ENCODE measurements around the gene CLDN18. TPM values are rescaled to one million over a fixed set of nuclear protein-coding genes. Genes with fewer than 3 reads are reported as not detected.

CLDN18 gene
- total and polyA plus RNA-seq, 4 donors, result 0.20 to 0.50 TPM; not detected in 2

DNA sequence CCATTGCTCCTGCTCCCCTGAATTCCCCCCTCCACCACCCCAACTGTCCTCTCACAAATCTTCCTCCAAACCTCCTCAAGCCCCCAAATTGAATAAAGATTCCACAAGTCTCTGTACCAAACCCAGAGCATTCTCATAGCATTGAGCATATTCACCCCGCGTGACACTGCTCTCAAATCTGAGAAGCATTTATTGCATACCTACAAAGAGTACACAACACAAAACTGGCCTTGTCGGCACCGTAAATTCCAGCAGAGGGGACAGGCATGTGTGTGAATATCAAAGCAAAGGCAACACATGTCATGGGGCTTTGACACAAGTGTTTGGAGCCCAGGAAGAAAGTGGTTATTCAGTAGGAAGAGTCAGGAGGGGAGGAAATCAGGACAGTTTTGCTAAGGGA lies 2.6 kb downstream of the CLDN18 start:
- WGBS, 2 donors, result 94% methylated on average over 4 of the region's 4 CpGs
- intact Hi-C loops (cut with DNase I), result no loop called here
- DNase-seq (no peak), ATAC-seq (ENCODE audit: low FRiP score) (no peak)
- Histone ChIP-seq H3K4me1 (ENCODE audit: control insufficient read depth in 1 of 2, insufficient read depth in 2 of 2, low read length in 2 of 2) (no peaks in the 10 kb centered on the region), H3K9me3 (ENCODE audit: control insufficient read depth, low read length) (no peaks in the 10 kb centered on the region), H3K4me3 (ENCODE audit: low read length in 2 of 2) (no peak overlapping the region), H3K27me3 (ENCODE audit: control insufficient read depth in 1 of 2, insufficient read depth in 2 of 2, low read length in 1 of 2) (no peaks in the 10 kb centered on the region), H3K27ac (ENCODE audit: low read depth in 1 of 2, low read length in 2 of 2) (no peak overlapping the region), H3K36me3 (ENCODE audit: control insufficient read depth in 1 of 2, insufficient read depth in 2 of 2, low read length in 1 of 2) (peaks cover 0 to 2% of the 10 kb centered on the region in 2 donors)

- intact Hi-C loops (cut with DNase I), result no loop called here
- DNase-seq, result no peak
These were observed 6.1 kb downstream of the CLDN18 start for GRCh38 chr3:138016065-138016464.

GRCh38 chr3:138019281-138020069 lies 9.5 kb downstream of the CLDN18 start:
- no peaks in the 10 kb centered on the region for H3K9me3 ChIP-seq (ENCODE audit: control insufficient read depth, low read length)
- intact Hi-C loops (cut with DNase I), result no loop called here
- no peaks in the 10 kb centered on the region for H3K27me3 ChIP-seq (ENCODE audit: control insufficient read depth in 1 of 2, insufficient read depth in 2 of 2, low read length in 1 of 2)
- no peak overlapping the region for H3K4me3 ChIP-seq (ENCODE audit: low read length in 2 of 2)
- ATAC-seq (ENCODE audit: low FRiP score) (no peak), DNase-seq (no peak)
- WGBS, 2 donors, result 91 to 94% methylated on average over 3 of the region's 3 CpGs
- H3K27ac ChIP-seq (ENCODE audit: low read depth in 1 of 2, low read length in 2 of 2), result no peak overlapping the region
- H3K4me1 ChIP-seq (ENCODE audit: control insufficient read depth in 1 of 2, insufficient read depth in 2 of 2, low read length in 2 of 2), result no peaks in the 10 kb centered on the region
- peaks cover 0 to 3% of the 10 kb centered on the region in 2 donors for H3K36me3 ChIP-seq (ENCODE audit: control insufficient read depth in 1 of 2, insufficient read depth in 2 of 2, low read length in 1 of 2)

More at GRCh38 chr3:138016065-138016464, 6.1 kb downstream of the CLDN18 start:
- Histone ChIP-seq H3K9me3 (ENCODE audit: control insufficient read depth, low read length) (no peaks in the 10 kb centered on the region), H3K4me3 (ENCODE audit: low read length in 2 of 2) (no peak overlapping the region), H3K27me3 (ENCODE audit: control insufficient read depth in 1 of 2, insufficient read depth in 2 of 2, low read length in 1 of 2) (no peaks in the 10 kb centered on the region), H3K4me1 (ENCODE audit: control insufficient read depth in 1 of 2, insufficient read depth in 2 of 2, low read length in 2 of 2) (no peaks in the 10 kb centered on the region), H3K36me3 (ENCODE audit: control insufficient read depth in 1 of 2, insufficient read depth in 2 of 2, low read length in 1 of 2) (peaks cover 0 to 2% of the 10 kb centered on the region in 2 donors), H3K27ac (ENCODE audit: low read depth in 1 of 2, low read length in 2 of 2) (no peak overlapping the region)
- WGBS, 2 donors, result 88 to 91% methylated on average over 2 of the region's 2 CpGs
- ATAC-seq (ENCODE audit: low FRiP score), result no peak

DNA sequence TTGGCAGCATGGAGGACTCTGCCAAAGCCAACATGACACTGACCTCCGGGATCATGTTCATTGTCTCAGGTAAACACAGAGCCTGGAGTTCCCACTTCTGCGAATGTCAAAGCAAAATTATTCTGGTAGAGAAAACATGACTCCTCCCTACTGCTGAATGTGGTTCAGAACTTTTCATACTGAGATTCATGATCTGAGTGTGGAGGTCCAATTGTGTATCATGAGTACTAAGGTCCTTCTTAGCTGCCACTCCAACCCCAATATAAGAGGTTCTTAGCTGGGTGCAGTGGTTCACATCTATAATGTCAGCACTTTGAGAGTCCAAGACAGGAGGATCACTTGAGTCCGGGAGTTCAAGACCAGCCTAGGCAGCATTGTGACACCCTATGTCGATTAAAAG lies 13.8 kb downstream of the CLDN18 start:
- no peaks in the 10 kb centered on the region for H3K9me3 ChIP-seq (ENCODE audit: control insufficient read depth, low read length)
- WGBS, 2 donors, result 97 to 98% methylated on average over 4 of the region's 4 CpGs
- no peak overlapping the region for H3K4me3 ChIP-seq (ENCODE audit: low read length in 2 of 2)
- peaks cover 0 to 3% of the 10 kb centered on the region in 2 donors for H3K36me3 ChIP-seq (ENCODE audit: control insufficient read depth in 1 of 2, insufficient read depth in 2 of 2, low read length in 1 of 2)
- intact Hi-C loops (cut with DNase I), result no loop called here
- DNase-seq (no peak), ATAC-seq (ENCODE audit: low FRiP score) (no peak)
- H3K27me3 ChIP-seq (ENCODE audit: control insufficient read depth in 1 of 2, insufficient read depth in 2 of 2, low read length in 1 of 2), result no peaks in the 10 kb centered on the region
- no peaks in the 10 kb centered on the region for H3K4me1 ChIP-seq (ENCODE audit: control insufficient read depth in 1 of 2, insufficient read depth in 2 of 2, low read length in 2 of 2)
- no peak overlapping the region for H3K27ac ChIP-seq (ENCODE audit: low read depth in 1 of 2, low read length in 2 of 2)

DNA sequence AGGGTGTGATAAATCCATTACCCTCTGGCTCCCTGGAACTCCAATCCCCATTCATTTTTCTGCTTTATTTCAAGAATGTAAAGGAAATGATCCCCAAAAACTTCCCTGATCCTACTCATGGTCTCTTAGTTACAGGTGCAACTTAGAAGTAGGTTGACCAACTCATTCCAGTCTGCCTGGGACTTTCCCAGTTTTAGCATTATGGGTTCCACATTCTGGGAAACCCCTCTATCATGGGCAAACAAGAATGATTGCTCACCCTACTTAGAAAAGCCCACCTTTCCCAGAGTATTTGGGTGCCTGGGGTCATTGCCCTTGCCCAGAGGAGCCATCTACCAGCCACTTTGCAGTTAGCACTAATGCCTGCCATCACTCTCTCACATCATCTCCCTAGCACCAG lies 15.6 kb downstream of the CLDN18 start:
- no peak for ATAC-seq (ENCODE audit: low FRiP score)
- H3K27me3 ChIP-seq (ENCODE audit: control insufficient read depth in 1 of 2, insufficient read depth in 2 of 2, low read length in 1 of 2), result no peaks in the 10 kb centered on the region

GRCh38 chr3:138027821-138028220 lies 17.9 kb downstream of the CLDN18 start:
- DNase-seq (no peak), ATAC-seq (ENCODE audit: low FRiP score) (no peak)
- intact Hi-C loops (cut with DNase I), result no loop called here
- Histone ChIP-seq H3K9me3 (ENCODE audit: control insufficient read depth, low read length) (no peaks in the 10 kb centered on the region), H3K27me3 (ENCODE audit: control insufficient read depth in 1 of 2, insufficient read depth in 2 of 2, low read length in 1 of 2) (no peaks in the 10 kb centered on the region), H3K36me3 (ENCODE audit: control insufficient read depth in 1 of 2, insufficient read depth in 2 of 2, low read length in 1 of 2) (peaks cover 5 to 6% of the 10 kb centered on the region in 2 donors), H3K4me1 (ENCODE audit: control insufficient read depth in 1 of 2, insufficient read depth in 2 of 2, low read length in 2 of 2) (no peaks in the 10 kb centered on the region), H3K27ac (ENCODE audit: low read depth in 1 of 2, low read length in 2 of 2) (no peak overlapping the region), H3K4me3 (ENCODE audit: low read length in 2 of 2) (no peak overlapping the region)
- WGBS, 2 donors, result 93 to 94% methylated on average over 5 of the region's 5 CpGs

More for the DNA sequence above, 15.6 kb downstream of the CLDN18 start:
- Histone ChIP-seq H3K9me3 (ENCODE audit: control insufficient read depth, low read length) (no peaks in the 10 kb centered on the region), H3K36me3 (ENCODE audit: control insufficient read depth in 1 of 2, insufficient read depth in 2 of 2, low read length in 1 of 2) (peaks cover under 1 to 3% of the 10 kb centered on the region in 2 donors), H3K4me1 (ENCODE audit: control insufficient read depth in 1 of 2, insufficient read depth in 2 of 2, low read length in 2 of 2) (no peaks in the 10 kb centered on the region), H3K27ac (ENCODE audit: low read depth in 1 of 2, low read length in 2 of 2) (no peak overlapping the region), H3K4me3 (ENCODE audit: low read length in 2 of 2) (no peak overlapping the region)
- DNase-seq, result no peak
- intact Hi-C loops (cut with DNase I), result no loop called here

- Histone ChIP-seq H3K4me1 (ENCODE audit: control insufficient read depth in 1 of 2, insufficient read depth in 2 of 2, low read length in 2 of 2) (no peaks in the 10 kb centered on the region), H3K27ac (ENCODE audit: low read depth in 1 of 2, low read length in 2 of 2) (no peak overlapping the region), H3K4me3 (ENCODE audit: low read length in 2 of 2) (no peak overlapping the region), H3K36me3 (ENCODE audit: control insufficient read depth in 1 of 2, insufficient read depth in 2 of 2, low read length in 1 of 2) (peaks cover 2 to 6% of the 10 kb centered on the region in 2 donors), H3K27me3 (ENCODE audit: control insufficient read depth in 1 of 2, insufficient read depth in 2 of 2, low read length in 1 of 2) (no peaks in the 10 kb centered on the region), H3K9me3 (ENCODE audit: control insufficient read depth, low read length) (no peaks in the 10 kb centered on the region)
- intact Hi-C loops (cut with DNase I), result no loop called here
- DNase-seq (no peak), ATAC-seq (ENCODE audit: low FRiP score) (no peak)
- 86 to 88% methylated on average over 11 of the region's 11 CpGs for WGBS, 2 donors
These were observed 20.8 kb downstream of the CLDN18 start for GRCh38 chr3:138030734-138031280.

DNA sequence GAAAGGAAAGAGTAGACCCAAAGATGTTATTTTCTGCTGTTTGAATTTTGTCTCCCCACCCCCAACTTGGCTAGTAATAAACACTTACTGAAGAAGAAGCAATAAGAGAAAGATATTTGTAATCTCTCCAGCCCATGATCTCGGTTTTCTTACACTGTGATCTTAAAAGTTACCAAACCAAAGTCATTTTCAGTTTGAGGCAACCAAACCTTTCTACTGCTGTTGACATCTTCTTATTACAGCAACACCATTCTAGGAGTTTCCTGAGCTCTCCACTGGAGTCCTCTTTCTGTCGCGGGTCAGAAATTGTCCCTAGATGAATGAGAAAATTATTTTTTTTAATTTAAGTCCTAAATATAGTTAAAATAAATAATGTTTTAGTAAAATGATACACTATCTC lies 21.6 kb downstream of the CLDN18 start:
- WGBS, 2 donors, result 77 to 94% methylated on average over 3 of the region's 3 CpGs
- H3K27ac ChIP-seq (ENCODE audit: low read depth in 1 of 2, low read length in 2 of 2), result no peak overlapping the region
- H3K4me1 ChIP-seq (ENCODE audit: control insufficient read depth in 1 of 2, insufficient read depth in 2 of 2, low read length in 2 of 2), result no peaks in the 10 kb centered on the region
- H3K9me3 ChIP-seq (ENCODE audit: control insufficient read depth, low read length), result no peaks in the 10 kb centered on the region
- intact Hi-C loops (cut with DNase I), result no loop called here
- DNase-seq (no peak), ATAC-seq (ENCODE audit: low FRiP score) (no peak)
- no peaks in the 10 kb centered on the region for H3K27me3 ChIP-seq (ENCODE audit: control insufficient read depth in 1 of 2, insufficient read depth in 2 of 2, low read length in 1 of 2)
- H3K36me3 ChIP-seq (ENCODE audit: control insufficient read depth in 1 of 2, insufficient read depth in 2 of 2, low read length in 1 of 2), result peaks cover 2 to 6% of the 10 kb centered on the region in 2 donors
- H3K4me3 ChIP-seq (ENCODE audit: low read length in 2 of 2), result no peak overlapping the region

DNA sequence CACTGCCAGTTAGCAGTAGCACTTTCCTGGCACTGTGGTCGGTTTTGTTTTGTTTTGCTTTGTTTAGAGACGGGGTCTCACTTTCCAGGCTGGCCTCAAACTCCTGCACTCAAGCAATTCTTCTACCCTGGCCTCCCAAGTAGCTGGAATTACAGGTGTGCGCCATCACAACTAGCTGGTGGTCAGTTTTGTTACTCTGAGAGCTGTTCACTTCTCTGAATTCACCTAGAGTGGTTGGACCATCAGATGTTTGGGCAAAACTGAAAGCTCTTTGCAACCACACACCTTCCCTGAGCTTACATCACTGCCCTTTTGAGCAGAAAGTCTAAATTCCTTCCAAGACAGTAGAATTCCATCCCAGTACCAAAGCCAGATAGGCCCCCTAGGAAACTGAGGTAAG lies 22.6 kb downstream of the CLDN18 start:
- Histone ChIP-seq H3K27ac (ENCODE audit: low read depth in 1 of 2, low read length in 2 of 2) (no peak overlapping the region), H3K27me3 (ENCODE audit: control insufficient read depth in 1 of 2, insufficient read depth in 2 of 2, low read length in 1 of 2) (no peaks in the 10 kb centered on the region), H3K4me1 (ENCODE audit: control insufficient read depth in 1 of 2, insufficient read depth in 2 of 2, low read length in 2 of 2) (no peaks in the 10 kb centered on the region), H3K4me3 (ENCODE audit: low read length in 2 of 2) (no peak overlapping the region), H3K36me3 (ENCODE audit: control insufficient read depth in 1 of 2, insufficient read depth in 2 of 2, low read length in 1 of 2) (peaks cover 2 to 6% of the 10 kb centered on the region in 2 donors), H3K9me3 (ENCODE audit: control insufficient read depth, low read length) (no peaks in the 10 kb centered on the region)
- intact Hi-C loops (cut with DNase I), result no loop called here
- 93 to 94% methylated on average over 3 of the region's 3 CpGs for WGBS, 2 donors
- DNase-seq (no peak), ATAC-seq (ENCODE audit: low FRiP score) (no peak)
